Endodermal cell (in vitro differentiated cells): ENCODE measurements around the gene SORD. TPM values are rescaled to one million over a fixed set of nuclear protein-coding genes. Genes with fewer than 3 reads are reported as not detected.

Source experiments
- DNase-seq: peaks from one replicate; pipeline ENCODE4 v3.0.0-alpha.2; 2017
- H3K27ac ChIP-seq: 2 replicates; pipeline ENCODE4 v1.5.1; 2013; ENCODE audit warnings: mild to moderate bottlenecking, low read depth, low read length, moderate library complexity
- H3K27me3 ChIP-seq: 2 replicates; pipeline ENCODE4 v1.6.1; 2013; ENCODE audit warnings: mild to moderate bottlenecking, low read length, moderate library complexity; ENCODE audit not compliant: insufficient read depth, control insufficient read depth, poor library complexity, severe bottlenecking
- H3K36me3 ChIP-seq: 2 replicates; pipeline ENCODE4 v1.7.0; 2013; ENCODE audit warnings: mild to moderate bottlenecking, low read length, moderate library complexity; ENCODE audit not compliant: control insufficient read depth, insufficient read depth
- H3K4me1 ChIP-seq: one replicate; pipeline ENCODE4 v1.7.0; 2013; ENCODE audit warnings: low read length; ENCODE audit not compliant: control insufficient read depth, insufficient read depth
- H3K4me3 ChIP-seq: 2 replicates; pipeline ENCODE4 v1.5.1; 2013; ENCODE audit warnings: mild to moderate bottlenecking, low read length, moderate library complexity
- H3K9ac ChIP-seq: 2 replicates; pipeline ENCODE4 v1.6.1; 2013; ENCODE audit warnings: mild to moderate bottlenecking, low read length, moderate library complexity; ENCODE audit not compliant: poor library complexity, severe bottlenecking; ENCODE audit errors: extremely low read depth
- H3K9me3 ChIP-seq: 2 replicates; pipeline ENCODE4 v1.6.1; 2013; ENCODE audit warnings: mild to moderate bottlenecking, low read length, moderate library complexity; ENCODE audit not compliant: control insufficient read depth
- H3K27ac Mint-ChIP-seq: 2 replicates; pipeline ENCODE4 v1.8.0; 2020; ENCODE audit warnings: mixed read lengths
- H3K27me3 Mint-ChIP-seq: 2 replicates; pipeline ENCODE4 v1.8.0; 2021; ENCODE audit warnings: mild to moderate bottlenecking, mixed read lengths; ENCODE audit not compliant: insufficient read depth
- H3K36me3 Mint-ChIP-seq: 2 replicates; pipeline ENCODE4 v1.8.0; 2020; ENCODE audit warnings: low read depth, mixed read lengths
- H3K4me1 Mint-ChIP-seq: 2 replicates; pipeline ENCODE4 v1.8.0; 2020; ENCODE audit warnings: mixed read lengths
- H3K4me3 Mint-ChIP-seq: 2 replicates; pipeline ENCODE4 v1.8.0; 2020; ENCODE audit warnings: mild to moderate bottlenecking, moderate library complexity, mixed read lengths
- H3K9me3 Mint-ChIP-seq: 2 replicates; pipeline ENCODE4 v1.8.0; 2020; ENCODE audit warnings: mild to moderate bottlenecking, mixed read lengths
- CTCF ChIP-seq: fragments of 200-600 bp; sonication (generic); conservative IDR thresholded peaks from 2 replicates; pipeline ENCODE4 v1.5.0; 2021; ENCODE audit warnings: antibody characterized with exemption, mild to moderate bottlenecking
- WGBS, 2 experiments: methylation state at CpG; one replicate each; pipeline versions ENCODE4 v1.1.5 to v1.1.7; 2013; ENCODE audit warnings: missing lambda C conversion rate in 2 of 2, mixed read lengths in 1 of 2; ENCODE audit not compliant: insufficient coverage in 1 of 2, insufficient read length in 1 of 2; 5-methylcytosine and 5-hydroxymethylcytosine counted together
- total RNA-seq, 2 donors: library from RNA; stranded (reverse); fragmentation: NEBNext Ultra II Directional in 1 of 2; extraction: Animal tissue kit (Norgen Biotek cat#: 25700) in 1 of 2; gene quantifications; 2 replicates in 1 of 2; 3 replicates in 1 of 2; pipeline ENCODE4 v1.2.1, GENCODE V29; 2021

Gene SORD
- total RNA-seq, 2 donors from 2014 or later = 28.7 to 40.3 TPM

GRCh38 chr15:45112591-45113379 lies 89.8 kb downstream of the SORD start:
- peak overlapping the region; percentile 67 for H3K4me3 ChIP-seq
- no peak for TF ChIP-seq CTCF

GRCh38 chr15:45113380-45113990 lies 90.5 kb downstream of the SORD start:
- Mint-ChIP-seq H3K27me3 (peaks cover 94% of the 10 kb centered on the region), H3K9me3 (peaks cover 7% of the 10 kb centered on the region), H3K27ac (no peak overlapping the region), H3K4me1 (peaks cover 16% of the 10 kb centered on the region), H3K36me3 (no peaks in the 10 kb centered on the region), H3K4me3 (peak overlapping the region; percentile 51)
- Histone ChIP-seq H3K9me3 (no peaks in the 10 kb centered on the region), H3K4me3 (peak overlapping the region; percentile 67), H3K27ac (no peak overlapping the region), H3K27me3 (peaks cover 91% of the 10 kb centered on the region), H3K9ac (no peak overlapping the region), H3K4me1 (no peaks in the 10 kb centered on the region), H3K36me3 (no peaks in the 10 kb centered on the region)
- DNase-seq = no peak
- WGBS, 2 experiments = 13 to 17% methylated on average over 5 to 10 of the region's 14 CpGs
- no peak for TF ChIP-seq CTCF

More at GRCh38 chr15:45112591-45113379, 89.8 kb downstream of the SORD start:
- H3K4me3 Mint-ChIP-seq = peak overlapping the region; percentile 51
- DNase-seq = peak; percentile 79
- H3K36me3 Mint-ChIP-seq = no peaks in the 10 kb centered on the region
- peaks cover 95% of the 10 kb centered on the region for H3K27me3 ChIP-seq
- H3K9me3 ChIP-seq = no peaks in the 10 kb centered on the region
- H3K27me3 Mint-ChIP-seq = peaks cover 87% of the 10 kb centered on the region
- no peaks in the 10 kb centered on the region for H3K4me1 ChIP-seq
- H3K27ac ChIP-seq = no peak overlapping the region
- 3 to 4% methylated on average over 15 to 57 of the region's 58 CpGs for WGBS, 2 experiments
- H3K4me1 Mint-ChIP-seq = peaks cover 16% of the 10 kb centered on the region
- no peaks in the 10 kb centered on the region for H3K36me3 ChIP-seq
- peak overlapping the region; percentile 1 for H3K9ac ChIP-seq
- no peak overlapping the region for H3K27ac Mint-ChIP-seq
- peaks cover 5% of the 10 kb centered on the region for H3K9me3 Mint-ChIP-seq

DNA sequence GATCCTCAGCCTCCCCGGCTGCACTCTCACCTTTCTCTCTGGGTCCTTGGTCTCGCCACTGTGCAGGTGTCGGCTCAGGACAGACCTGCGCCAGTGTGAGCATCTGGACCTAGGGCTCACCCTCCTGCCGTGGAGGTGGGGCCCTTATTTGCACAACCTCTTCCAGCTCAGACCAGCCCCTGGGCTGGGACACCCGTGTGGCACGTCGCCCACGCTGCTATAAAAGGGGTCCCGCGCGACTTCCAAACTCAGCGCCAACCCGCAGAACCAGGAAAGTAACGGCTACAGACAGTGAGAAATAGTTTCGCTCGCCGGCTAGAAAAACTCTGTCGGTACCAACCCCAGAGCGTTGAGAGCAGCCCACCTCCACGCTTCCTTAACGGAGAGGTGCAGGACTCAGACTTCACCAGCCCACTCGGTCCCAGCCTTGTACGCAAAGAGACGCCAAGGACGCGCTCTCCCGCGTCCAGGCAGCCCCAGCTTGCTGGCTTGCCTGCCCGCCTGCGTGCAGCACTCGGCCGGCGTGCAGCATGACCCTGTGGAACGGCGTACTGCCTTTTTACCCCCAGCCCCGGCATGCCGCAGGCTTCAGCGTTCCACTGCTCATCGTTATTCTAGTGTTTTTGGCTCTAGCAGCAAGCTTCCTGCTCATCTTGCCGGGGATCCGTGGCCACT lies 91.2 kb downstream of the SORD start, which contains the start of the genes DUOX2 and DUOXA2:
TSS of gene DUOX2 (minus strand) at position 97 of the 675 bp plus-strand sequence. CDS start 761 bp downstream, outside the sequence.
TSS of gene DUOXA2 (plus strand) at position 251 of the 675 bp plus-strand sequence. CDS start at position 531, 280 bp downstream.
- WGBS, 2 experiments = 10 to 15% methylated on average over 32 to 42 of the region's 42 CpGs
- no peak for TF ChIP-seq CTCF
- Histone ChIP-seq H3K4me1 (no peaks in the 10 kb centered on the region), H3K4me3 (peak within 1 kb of the TSS; percentile 67), H3K27ac (no peak within 1 kb of the TSS), H3K36me3 (no peaks in the 10 kb centered on the region), H3K27me3 (peaks cover 89% of the 10 kb centered on the region), H3K9ac (no peak within 1 kb of the TSS), H3K9me3 (no peaks in the 10 kb centered on the region)
- Mint-ChIP-seq H3K27me3 (peaks cover 94% of the 10 kb centered on the region), H3K27ac (no peak within 1 kb of the TSS), H3K4me3 (peak within 1 kb of the TSS; percentile 51), H3K36me3 (no peaks in the 10 kb centered on the region), H3K4me1 (peaks cover 16% of the 10 kb centered on the region), H3K9me3 (peaks cover 7% of the 10 kb centered on the region)
- DNase-seq = peak; percentile 53
